BE2C (cell line): ENCODE data around the gene SEMA4A.

Experiments
- DNase-seq: peaks from one replicate; pipeline ENCODE4 v3.0.0-alpha.2; 2020
- H3K27me3 ChIP-seq: fragments of 250-450 bp; sonication (Bioruptor Pico); 2 replicates; pipeline ENCODE4 v1.5.1; 2020; ENCODE audit warnings: mild to moderate bottlenecking
- H3K36me3 ChIP-seq: fragments of 250-450 bp; sonication (Bioruptor Pico); 2 replicates; pipeline ENCODE4 v1.5.1; 2020; ENCODE audit warnings: mild to moderate bottlenecking
- H3K4me1 ChIP-seq: fragments of 250-450 bp; sonication (Bioruptor Pico); 2 replicates; pipeline ENCODE4 v1.5.1; 2020
- H3K4me3 ChIP-seq: 2 replicates; pipeline ENCODE4 v1.5.1; 2011; ENCODE audit warnings: low read depth, low read length
- H3K9me3 ChIP-seq: fragments of 250-450 bp; sonication (Bioruptor Pico); 2 replicates; pipeline ENCODE4 v1.5.1; 2020
- TF ChIP-seq, protein P1 (sequence below): IDR thresholded peaks from 2 replicates; pipeline ENCODE4 v1.5.1; 2012; ENCODE audit warnings: mild to moderate bottlenecking, low read depth, low read length

The SEMA4A gene

DNA sequence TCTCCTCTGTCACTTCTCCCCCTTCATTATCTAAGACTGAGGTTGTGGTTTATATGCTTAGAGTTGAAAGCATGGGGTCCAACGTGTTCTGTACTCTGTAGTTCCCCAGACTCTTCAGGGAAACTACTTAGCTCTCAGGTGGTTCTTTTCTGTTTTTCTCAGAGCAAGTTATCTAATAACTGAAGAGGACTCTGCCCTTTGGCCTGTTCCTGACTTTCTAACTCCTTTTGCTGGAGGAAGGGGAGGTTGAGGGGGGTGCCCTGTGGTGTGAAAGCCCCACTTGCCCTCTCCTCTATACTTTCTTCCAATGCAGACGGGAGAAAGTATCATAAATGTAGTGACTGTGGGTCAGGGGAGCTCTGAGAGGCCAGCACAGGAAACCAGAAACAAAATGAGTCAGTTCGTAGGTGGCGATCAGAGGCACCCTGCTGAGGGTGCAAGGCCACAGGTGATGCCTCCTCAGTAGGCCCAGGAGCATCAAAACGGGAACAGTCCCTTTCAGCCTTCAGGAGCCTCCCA lies 45.5 kb downstream of the SEMA4A start:
- H3K4me1 ChIP-seq = no peaks in the 10 kb centered on the region
- no peaks in the 10 kb centered on the region for H3K9me3 ChIP-seq
- no peak for DNase-seq
- TF ChIP-seq, protein P1, sequence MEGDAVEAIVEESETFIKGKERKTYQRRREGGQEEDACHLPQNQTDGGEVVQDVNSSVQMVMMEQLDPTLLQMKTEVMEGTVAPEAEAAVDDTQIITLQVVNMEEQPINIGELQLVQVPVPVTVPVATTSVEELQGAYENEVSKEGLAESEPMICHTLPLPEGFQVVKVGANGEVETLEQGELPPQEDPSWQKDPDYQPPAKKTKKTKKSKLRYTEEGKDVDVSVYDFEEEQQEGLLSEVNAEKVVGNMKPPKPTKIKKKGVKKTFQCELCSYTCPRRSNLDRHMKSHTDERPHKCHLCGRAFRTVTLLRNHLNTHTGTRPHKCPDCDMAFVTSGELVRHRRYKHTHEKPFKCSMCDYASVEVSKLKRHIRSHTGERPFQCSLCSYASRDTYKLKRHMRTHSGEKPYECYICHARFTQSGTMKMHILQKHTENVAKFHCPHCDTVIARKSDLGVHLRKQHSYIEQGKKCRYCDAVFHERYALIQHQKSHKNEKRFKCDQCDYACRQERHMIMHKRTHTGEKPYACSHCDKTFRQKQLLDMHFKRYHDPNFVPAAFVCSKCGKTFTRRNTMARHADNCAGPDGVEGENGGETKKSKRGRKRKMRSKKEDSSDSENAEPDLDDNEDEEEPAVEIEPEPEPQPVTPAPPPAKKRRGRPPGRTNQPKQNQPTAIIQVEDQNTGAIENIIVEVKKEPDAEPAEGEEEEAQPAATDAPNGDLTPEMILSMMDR = no peak
- H3K27me3 ChIP-seq = no peaks in the 10 kb centered on the region
- no peak overlapping the region for H3K4me3 ChIP-seq
- H3K36me3 ChIP-seq = peaks cover 22% of the 10 kb centered on the region

GRCh38 chr1:156200044-156200443 lies 46.7 kb downstream of the SEMA4A start:
- TF ChIP-seq, protein P1 = no peak
- Histone ChIP-seq H3K4me3 (no peak overlapping the region), H3K36me3 (peaks cover 26% of the 10 kb centered on the region), H3K4me1 (no peaks in the 10 kb centered on the region), H3K27me3 (no peaks in the 10 kb centered on the region), H3K9me3 (no peaks in the 10 kb centered on the region)
- no peak for DNase-seq

GRCh38 chr1:156203331-156203730 lies 49.9 kb downstream of the SEMA4A start:
- TF ChIP-seq, protein P1 = no peak
- no peaks in the 10 kb centered on the region for H3K4me1 ChIP-seq
- H3K27me3 ChIP-seq = no peaks in the 10 kb centered on the region
- no peak for DNase-seq
- H3K36me3 ChIP-seq = peaks cover 36% of the 10 kb centered on the region
- no peak overlapping the region for H3K4me3 ChIP-seq
- no peaks in the 10 kb centered on the region for H3K9me3 ChIP-seq

DNA sequence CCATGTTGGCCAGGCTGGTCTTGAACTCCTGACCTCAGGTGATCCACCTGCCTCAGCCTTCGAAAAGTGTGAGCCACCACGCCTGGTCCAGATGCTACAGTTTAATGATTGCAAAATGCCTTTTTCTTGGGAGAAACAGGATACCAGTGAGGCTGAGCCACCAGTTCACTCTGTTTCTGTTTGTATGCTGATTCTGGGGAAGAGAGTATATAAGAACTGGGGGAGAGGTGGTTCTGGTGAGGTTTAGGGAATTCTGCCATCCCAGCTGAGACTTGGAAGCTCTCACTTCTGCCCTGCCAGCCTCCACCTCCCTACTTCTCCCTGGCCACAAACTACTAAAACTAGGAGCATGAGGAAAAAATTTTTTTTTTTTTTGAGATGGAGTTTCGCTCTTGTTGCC lies 51.3 kb downstream of the SEMA4A start:
- no peaks in the 10 kb centered on the region for H3K9me3 ChIP-seq
- no peak for DNase-seq
- no peaks in the 10 kb centered on the region for H3K27me3 ChIP-seq
- no peaks in the 10 kb centered on the region for H3K4me1 ChIP-seq
- H3K36me3 ChIP-seq = peaks cover 41% of the 10 kb centered on the region
- no peak overlapping the region for H3K4me3 ChIP-seq
- TF ChIP-seq, protein P1 = no peak

DNA sequence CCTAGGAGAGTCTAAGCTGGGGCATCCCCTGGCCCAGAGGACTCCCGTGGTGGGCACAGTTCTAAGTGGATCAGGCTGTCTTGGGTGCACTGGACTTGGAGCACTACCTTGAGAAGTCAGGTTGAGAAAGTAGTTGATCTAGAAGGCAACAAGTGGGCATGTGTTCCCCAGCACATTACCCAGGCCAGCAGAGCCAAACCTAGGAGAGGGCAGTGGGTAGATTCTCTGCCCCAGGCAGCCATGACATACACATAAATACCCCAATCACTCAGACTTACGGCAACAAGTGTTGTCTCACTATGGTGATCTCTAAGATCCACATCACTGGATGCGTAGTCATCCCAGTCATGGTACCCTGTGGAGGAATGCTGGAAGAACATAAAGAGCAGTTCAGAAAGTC lies 57.9 kb downstream of the SEMA4A start:
- TF ChIP-seq, protein P1 = no peak
- Histone ChIP-seq H3K27me3 (no peaks in the 10 kb centered on the region), H3K4me1 (peaks cover 3% of the 10 kb centered on the region; the same call in 1 of the 2 replicates), H3K9me3 (no peaks in the 10 kb centered on the region), H3K36me3 (peaks cover 41% of the 10 kb centered on the region), H3K4me3 (no peak overlapping the region)
- no peak for DNase-seq

GRCh38 chr1:156212130-156212529 lies 58.7 kb downstream of the SEMA4A start:
- DNase-seq = no peak
- no peaks in the 10 kb centered on the region for H3K9me3 ChIP-seq
- TF ChIP-seq, protein P1 = no peak
- peaks cover 35% of the 10 kb centered on the region for H3K36me3 ChIP-seq
- no peaks in the 10 kb centered on the region for H3K27me3 ChIP-seq
- peaks cover 3% of the 10 kb centered on the region; the same call in 1 of the 2 replicates for H3K4me1 ChIP-seq
- peak overlapping the region; percentile 96 for H3K4me3 ChIP-seq
